Activated CD4-positive, alpha-beta T cell treated with anti-CD3 and anti-CD28 coated beads, Interleukin-2, amount 10 ng/mL, durations not matched to agents 7 days and 5 days (primary cell): ENCODE data around the gene MAPT. TPM values are rescaled to one million over a fixed set of nuclear protein-coding genes. Genes with fewer than 3 reads are reported as not detected.
"Not testable (repeated sequence)": the region's sequence is repeated elsewhere in the genome, so short reads cannot be mapped to it uniquely, and the experiment has no call there.

ENCODE experiments used
- CTCF ChIA-PET: fragments of 350-600 bp; sonication (Branson Sonifier 250); formaldehyde crosslinking; loops from one replicate; lab custom pipeline; 2021; ENCODE audit warnings: antibody characterized with exemption; lab: Charles Lee
- POLR2A ChIA-PET: fragments of 350-600 bp; sonication (Branson Sonifier 250); formaldehyde crosslinking; loops from one replicate; lab custom pipeline; 2021; ENCODE audit warnings: antibody characterized with exemption; lab: Charles Lee
- DNase-seq: peaks from one replicate; pipeline ENCODE4 v3.0.0-alpha.2; 2020
- H3K27ac Mint-ChIP-seq: one replicate; pipeline ENCODE4 v1.8.0; 2021; ENCODE audit warnings: mild to moderate bottlenecking, moderate library complexity, mixed read lengths
- H3K27me3 Mint-ChIP-seq: one replicate; pipeline ENCODE4 v1.8.0; 2021; ENCODE audit warnings: mixed read lengths
- H3K36me3 Mint-ChIP-seq: one replicate; pipeline ENCODE4 v1.8.0; 2021; ENCODE audit warnings: low read depth, mixed read lengths
- H3K4me1 Mint-ChIP-seq: one replicate; pipeline ENCODE4 v1.8.0; 2021; ENCODE audit warnings: mixed read lengths
- H3K4me3 Mint-ChIP-seq: one replicate; pipeline ENCODE4 v1.8.0; 2021; ENCODE audit warnings: mild to moderate bottlenecking, moderate library complexity, mixed read lengths
- H3K9me3 Mint-ChIP-seq: one replicate; pipeline ENCODE4 v1.8.0; 2021; ENCODE audit warnings: mixed read lengths
- total RNA-seq, 2 experiments: library from RNA; stranded (reverse); gene quantifications; one replicate each; pipeline ENCODE4 v1.2.3, GENCODE V29; 2021

Gene MAPT
- total RNA-seq, 2 experiments from 2014 or later: 0.12 to 0.46 TPM

DNA sequence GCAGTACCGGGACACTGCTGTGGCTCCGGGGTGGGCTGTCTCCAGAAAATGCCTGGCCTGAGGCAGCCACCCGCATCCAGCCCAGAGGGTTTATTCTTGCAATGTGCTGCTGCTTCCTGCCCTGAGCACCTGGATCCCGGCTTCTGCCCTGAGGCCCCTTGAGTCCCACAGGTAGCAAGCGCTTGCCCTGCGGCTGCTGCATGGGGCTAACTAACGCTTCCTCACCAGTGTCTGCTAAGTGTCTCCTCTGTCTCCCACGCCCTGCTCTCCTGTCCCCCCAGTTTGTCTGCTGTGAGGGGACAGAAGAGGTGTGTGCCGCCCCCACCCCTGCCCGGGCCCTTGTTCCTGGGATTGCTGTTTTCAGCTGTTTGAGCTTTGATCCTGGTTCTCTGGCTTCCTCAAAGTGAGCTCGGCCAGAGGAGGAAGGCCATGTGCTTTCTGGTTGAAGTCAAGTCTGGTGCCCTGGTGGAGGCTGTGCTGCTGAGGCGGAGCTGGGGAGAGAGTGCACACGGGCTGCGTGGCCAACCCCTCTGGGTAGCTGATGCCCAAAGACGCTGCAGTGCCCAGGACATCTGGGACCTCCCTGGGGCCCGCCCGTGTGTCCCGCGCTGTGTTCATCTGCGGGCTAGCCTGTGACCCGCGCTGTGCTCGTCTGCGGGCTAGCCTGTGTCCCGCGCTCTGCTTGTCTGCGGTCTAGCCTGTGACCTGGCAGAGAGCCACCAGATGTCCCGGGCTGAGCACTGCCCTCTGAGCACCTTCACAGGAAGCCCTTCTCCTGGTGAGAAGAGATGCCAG, 117.6 kb downstream of the MAPT start:
- Mint-ChIP-seq H3K4me1 (no peaks in the 10 kb centered on the region), H3K4me3 (no peak overlapping the region), H3K36me3 (no peaks in the 10 kb centered on the region), H3K27ac (no peak overlapping the region), H3K27me3 (peaks cover 2% of the 10 kb centered on the region), H3K9me3 (no peaks in the 10 kb centered on the region)
- ChIA-PET POLR2A (no interaction called here), CTCF (interaction anchor here (1.1 kb wide), 1 partner anchor 10 kb away, joined by 3 read pairs; no protein-coding TSS in a partner anchor)
- no peak for DNase-seq

DNA sequence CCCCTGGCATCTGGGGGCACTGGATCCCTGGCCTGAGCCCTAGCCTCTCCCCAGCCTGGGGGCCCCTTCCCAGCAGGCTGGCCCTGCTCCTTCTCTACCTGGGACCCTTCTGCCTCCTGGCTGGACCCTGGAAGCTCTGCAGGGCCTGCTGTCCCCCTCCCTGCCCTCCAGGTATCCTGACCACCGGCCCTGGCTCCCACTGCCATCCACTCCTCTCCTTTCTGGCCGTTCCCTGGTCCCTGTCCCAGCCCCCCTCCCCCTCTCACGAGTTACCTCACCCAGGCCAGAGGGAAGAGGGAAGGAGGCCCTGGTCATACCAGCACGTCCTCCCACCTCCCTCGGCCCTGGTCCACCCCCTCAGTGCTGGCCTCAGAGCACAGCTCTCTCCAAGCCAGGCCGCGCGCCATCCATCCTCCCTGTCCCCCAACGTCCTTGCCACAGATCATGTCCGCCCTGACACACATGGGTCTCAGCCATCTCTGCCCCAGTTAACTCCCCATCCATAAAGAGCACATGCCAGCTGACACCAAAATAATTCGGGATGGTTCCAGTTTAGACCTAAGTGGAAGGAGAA, 118.2 kb downstream of the MAPT start:
- Mint-ChIP-seq H3K27me3 (peaks cover 2% of the 10 kb centered on the region), H3K36me3 (no peaks in the 10 kb centered on the region), H3K4me3 (no peak overlapping the region), H3K9me3 (no peaks in the 10 kb centered on the region), H3K4me1 (no peaks in the 10 kb centered on the region), H3K27ac (no peak overlapping the region)
- CTCF ChIA-PET: interaction anchor here (0.9 to 2.5 kb wide), 3 partner anchors 10 to 15 kb away, joined by 3 to 8 read pairs (median 3); no protein-coding TSS in a partner anchor
- no peak for DNase-seq
- POLR2A ChIA-PET: no interaction called here

DNA sequence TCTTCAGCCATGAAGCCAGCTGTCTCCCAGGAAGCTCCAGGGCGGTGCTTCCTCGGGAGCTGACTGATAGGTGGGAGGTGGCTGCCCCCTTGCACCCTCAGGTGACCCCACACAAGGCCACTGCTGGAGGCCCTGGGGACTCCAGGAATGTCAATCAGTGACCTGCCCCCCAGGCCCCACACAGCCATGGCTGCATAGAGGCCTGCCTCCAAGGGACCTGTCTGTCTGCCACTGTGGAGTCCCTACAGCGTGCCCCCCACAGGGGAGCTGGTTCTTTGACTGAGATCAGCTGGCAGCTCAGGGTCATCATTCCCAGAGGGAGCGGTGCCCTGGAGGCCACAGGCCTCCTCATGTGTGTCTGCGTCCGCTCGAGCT, 118.8 kb downstream of the MAPT start:
- peaks cover under 1% of the 10 kb centered on the region for H3K4me1 Mint-ChIP-seq
- ChIA-PET CTCF (interaction anchor here (0.9 to 2.5 kb wide), 2 partner anchors 11 to 16 kb away, joined by 3 to 8 read pairs; no protein-coding TSS in a partner anchor), POLR2A (no interaction called here)
- H3K27me3 Mint-ChIP-seq: no peaks in the 10 kb centered on the region
- no peak overlapping the region for H3K4me3 Mint-ChIP-seq
- no peaks in the 10 kb centered on the region for H3K9me3 Mint-ChIP-seq
- no peak overlapping the region for H3K27ac Mint-ChIP-seq
- no peaks in the 10 kb centered on the region for H3K36me3 Mint-ChIP-seq
- no peak for DNase-seq

DNA sequence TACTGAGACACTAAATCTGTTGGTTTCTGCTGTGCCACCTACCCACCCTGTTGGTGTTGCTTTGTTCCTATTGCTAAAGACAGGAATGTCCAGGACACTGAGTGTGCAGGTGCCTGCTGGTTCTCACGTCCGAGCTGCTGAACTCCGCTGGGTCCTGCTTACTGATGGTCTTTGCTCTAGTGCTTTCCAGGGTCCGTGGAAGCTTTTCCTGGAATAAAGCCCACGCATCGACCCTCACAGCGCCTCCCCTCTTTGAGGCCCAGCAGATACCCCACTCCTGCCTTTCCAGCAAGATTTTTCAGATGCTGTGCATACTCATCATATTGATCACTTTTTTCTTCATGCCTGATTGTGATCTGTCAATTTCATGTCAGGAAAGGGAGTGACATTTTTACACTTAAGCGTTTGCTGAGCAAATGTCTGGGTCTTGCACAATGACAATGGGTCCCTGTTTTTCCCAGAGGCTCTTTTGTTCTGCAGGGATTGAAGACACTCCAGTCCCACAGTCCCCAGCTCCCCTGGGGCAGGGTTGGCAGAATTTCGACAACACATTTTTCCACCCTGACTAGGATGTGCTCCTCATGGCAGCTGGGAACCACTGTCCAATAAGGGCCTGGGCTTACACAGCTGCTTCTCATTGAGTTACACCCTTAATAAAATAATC, 119.3 kb downstream of the MAPT start:
- H3K27me3 Mint-ChIP-seq: no peaks in the 10 kb centered on the region
- H3K9me3 Mint-ChIP-seq: no peaks in the 10 kb centered on the region
- H3K4me1 Mint-ChIP-seq: peaks cover 6% of the 10 kb centered on the region
- no peak overlapping the region for H3K4me3 Mint-ChIP-seq
- no peak overlapping the region for H3K27ac Mint-ChIP-seq
- no peak for DNase-seq
- CTCF ChIA-PET: interaction anchor here (0.9 to 2.5 kb wide), 2 partner anchors 12 to 16 kb away, joined by 3 to 8 read pairs; no protein-coding TSS in a partner anchor
- peaks cover 1% of the 10 kb centered on the region for H3K36me3 Mint-ChIP-seq
- POLR2A ChIA-PET: no interaction called here

DNA sequence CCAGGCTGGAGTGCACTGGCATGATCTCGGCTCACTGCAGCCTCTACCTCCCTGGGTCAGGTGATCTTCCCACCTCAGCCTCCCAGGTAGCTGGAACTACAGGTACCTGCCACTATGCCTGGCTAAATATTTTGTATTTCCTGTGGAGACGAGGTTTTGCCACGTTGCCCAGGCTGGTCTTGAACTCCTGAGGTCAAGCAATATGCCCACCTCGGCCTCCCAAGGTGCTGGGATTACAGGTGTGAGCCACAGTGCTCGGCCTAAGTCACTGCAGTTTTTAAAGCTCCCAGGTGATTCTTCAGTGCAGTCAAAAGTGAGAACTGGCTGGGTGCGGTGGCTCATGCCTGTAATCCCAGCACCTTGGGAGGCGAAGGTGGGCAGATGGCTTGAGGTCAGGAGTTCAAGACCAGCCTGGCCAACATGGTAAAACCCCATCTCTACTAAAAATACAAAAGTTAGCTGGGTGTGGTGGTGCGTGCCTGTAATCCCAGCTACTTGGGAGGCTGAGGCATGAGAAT, 125.1 kb downstream of the MAPT start:
- not testable (repeated sequence) for H3K9me3 Mint-ChIP-seq, DNase-seq, H3K27me3 Mint-ChIP-seq, H3K36me3 Mint-ChIP-seq, H3K4me3 Mint-ChIP-seq
- peaks cover 24% of the 10 kb centered on the region for H3K4me1 Mint-ChIP-seq
- ChIA-PET POLR2A (interaction anchor here (0.7 kb wide), 1 partner anchor 15 kb away, joined by 5 read pairs; no protein-coding TSS in a partner anchor), CTCF (interaction anchor here (0.7 to 2.0 kb wide), 4 partner anchors 17 to 255 kb away, joined by 3 to 8 read pairs (median 4); no protein-coding TSS in a partner anchor)
- peak overlapping the region; percentile 86 for H3K27ac Mint-ChIP-seq

DNA sequence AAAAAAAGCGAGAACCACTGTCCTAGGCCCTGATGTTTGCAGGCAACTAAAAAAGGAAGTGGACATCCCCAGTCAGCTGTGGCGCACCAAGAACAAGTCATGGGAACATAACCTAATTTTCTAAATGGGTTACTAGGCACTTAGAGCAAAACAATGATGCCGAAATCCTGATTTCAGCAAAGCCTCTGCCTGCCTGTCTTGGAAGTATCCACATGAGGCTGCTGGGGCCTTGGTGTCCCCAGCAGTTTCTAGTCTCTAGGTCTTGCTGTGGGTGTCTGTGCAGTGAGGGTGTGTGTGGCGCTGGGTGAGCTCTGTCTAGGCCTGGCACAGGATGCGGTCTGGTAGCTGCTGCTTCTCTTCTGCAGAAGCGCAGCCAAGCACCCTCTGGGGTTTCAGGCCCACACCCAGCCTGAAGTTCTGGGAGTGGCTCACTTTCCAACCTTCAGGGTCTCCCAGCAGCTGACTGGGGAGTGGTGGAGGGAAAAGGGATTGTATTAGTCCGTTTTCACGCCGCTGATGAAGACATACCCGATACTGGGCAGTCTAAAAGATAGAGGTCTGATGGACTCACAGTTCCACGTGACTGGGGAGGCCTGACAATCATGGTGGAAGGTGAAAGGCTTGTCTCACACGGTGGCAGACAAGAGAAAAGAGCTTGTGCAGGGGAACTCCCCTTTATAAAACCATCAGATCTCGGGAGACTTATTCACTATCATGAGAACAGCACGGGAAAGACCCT, 125.8 kb downstream of the MAPT start:
- POLR2A ChIA-PET: interaction anchor here (0.7 kb wide), 1 partner anchor 16 kb away, joined by 5 read pairs; no protein-coding TSS in a partner anchor
- Mint-ChIP-seq H3K27ac (peak overlapping the region; percentile 86), H3K27me3 (no peaks in the 10 kb centered on the region), H3K9me3 (no peaks in the 10 kb centered on the region), H3K4me3 (no peak overlapping the region), H3K4me1 (peaks cover 24% of the 10 kb centered on the region), H3K36me3 (peaks cover 10% of the 10 kb centered on the region)
- CTCF ChIA-PET: interaction anchor here (0.7 to 2.1 kb wide), 4 partner anchors 13 to 255 kb away, joined by 3 to 8 read pairs (median 4); no protein-coding TSS in a partner anchor
- DNase-seq: peak; percentile 64

DNA sequence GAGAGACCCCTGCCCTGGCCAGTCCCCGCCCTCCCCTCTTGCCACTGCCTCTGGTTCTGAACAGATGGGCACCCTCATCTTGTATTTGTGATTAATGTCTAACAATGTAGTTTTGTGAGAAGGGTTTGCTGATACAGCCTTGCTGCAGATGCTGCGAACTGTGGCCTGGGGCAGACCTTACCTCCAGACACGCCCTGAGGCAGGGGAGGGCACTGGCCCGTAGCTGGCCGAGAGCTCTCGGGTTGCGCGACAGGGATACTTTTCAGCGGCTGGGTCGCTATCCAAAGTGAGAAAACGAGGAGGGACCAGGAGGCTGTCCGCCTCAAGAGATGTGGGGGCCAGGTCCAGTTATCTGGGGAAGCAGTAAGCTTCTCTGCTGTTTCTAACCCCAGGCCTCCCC, 126.6 kb downstream of the MAPT start:
- Mint-ChIP-seq H3K27me3 (no peaks in the 10 kb centered on the region), H3K4me1 (peaks cover 24% of the 10 kb centered on the region), H3K4me3 (no peak overlapping the region), H3K9me3 (no peaks in the 10 kb centered on the region), H3K36me3 (peaks cover 10% of the 10 kb centered on the region), H3K27ac (peak overlapping the region; percentile 86)
- ChIA-PET POLR2A (no interaction called here), CTCF (interaction anchor here (2.0 to 2.1 kb wide), 2 partner anchors 12 to 19 kb away, joined by 5 to 8 read pairs; no protein-coding TSS in a partner anchor)
- DNase-seq: no peak

DNA sequence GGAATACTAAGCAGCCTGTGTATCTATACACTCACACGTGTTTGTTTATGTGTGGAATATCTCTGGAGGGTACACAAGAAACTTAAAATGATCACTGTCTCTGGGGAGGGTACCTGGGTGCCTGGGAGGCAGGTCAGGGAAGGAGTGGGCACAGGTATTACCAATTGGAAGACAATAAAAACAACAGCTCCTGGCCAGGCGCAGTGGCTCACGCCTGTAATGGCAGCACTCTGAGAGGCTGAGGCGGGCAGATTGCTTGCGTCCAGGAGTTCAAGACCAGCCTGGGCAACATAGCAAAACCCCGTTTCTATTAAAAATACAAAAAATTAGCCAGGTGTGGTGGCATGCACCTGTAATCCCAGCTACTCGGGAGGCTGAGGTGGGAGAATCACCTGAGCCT, 129.0 kb downstream of the MAPT start:
- H3K4me3 Mint-ChIP-seq, CTCF ChIA-PET, DNase-seq, H3K27me3 Mint-ChIP-seq, POLR2A ChIA-PET, H3K27ac Mint-ChIP-seq, H3K9me3 Mint-ChIP-seq: not testable (repeated sequence)
- H3K4me1 Mint-ChIP-seq: peaks cover 27% of the 10 kb centered on the region
- H3K36me3 Mint-ChIP-seq: peaks cover 14% of the 10 kb centered on the region

DNA sequence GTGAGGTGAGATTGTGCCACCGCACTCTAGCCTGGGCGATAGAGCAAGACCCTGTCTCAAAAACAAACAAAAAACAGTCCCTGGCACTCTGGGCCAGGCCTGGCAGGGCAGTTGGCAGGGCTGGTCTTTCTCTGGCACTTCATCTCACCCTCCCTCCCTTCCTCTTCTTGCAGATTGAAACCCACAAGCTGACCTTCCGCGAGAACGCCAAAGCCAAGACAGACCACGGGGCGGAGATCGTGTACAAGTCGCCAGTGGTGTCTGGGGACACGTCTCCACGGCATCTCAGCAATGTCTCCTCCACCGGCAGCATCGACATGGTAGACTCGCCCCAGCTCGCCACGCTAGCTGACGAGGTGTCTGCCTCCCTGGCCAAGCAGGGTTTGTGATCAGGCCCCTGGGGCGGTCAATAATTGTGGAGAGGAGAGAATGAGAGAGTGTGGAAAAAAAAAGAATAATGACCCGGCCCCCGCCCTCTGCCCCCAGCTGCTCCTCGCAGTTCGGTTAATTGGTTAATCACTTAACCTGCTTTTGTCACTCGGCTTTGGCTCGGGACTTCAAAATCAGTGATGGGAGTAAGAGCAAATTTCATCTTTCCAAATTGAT, 129.5 kb downstream of the MAPT start:
- Mint-ChIP-seq H3K4me3 (no peak overlapping the region), H3K27ac (no peak overlapping the region), H3K36me3 (peaks cover 12% of the 10 kb centered on the region), H3K9me3 (no peaks in the 10 kb centered on the region), H3K27me3 (no peaks in the 10 kb centered on the region), H3K4me1 (peaks cover 24% of the 10 kb centered on the region)
- CTCF ChIA-PET: no interaction called here
- POLR2A ChIA-PET: no interaction called here
- no peak for DNase-seq

DNA sequence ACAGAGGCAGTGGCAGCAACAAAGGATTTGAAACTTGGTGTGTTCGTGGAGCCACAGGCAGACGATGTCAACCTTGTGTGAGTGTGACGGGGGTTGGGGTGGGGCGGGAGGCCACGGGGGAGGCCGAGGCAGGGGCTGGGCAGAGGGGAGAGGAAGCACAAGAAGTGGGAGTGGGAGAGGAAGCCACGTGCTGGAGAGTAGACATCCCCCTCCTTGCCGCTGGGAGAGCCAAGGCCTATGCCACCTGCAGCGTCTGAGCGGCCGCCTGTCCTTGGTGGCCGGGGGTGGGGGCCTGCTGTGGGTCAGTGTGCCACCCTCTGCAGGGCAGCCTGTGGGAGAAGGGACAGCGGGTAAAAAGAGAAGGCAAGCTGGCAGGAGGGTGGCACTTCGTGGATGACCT, 130.2 kb downstream of the MAPT start:
- no peak overlapping the region for H3K4me3 Mint-ChIP-seq
- H3K27me3 Mint-ChIP-seq: no peaks in the 10 kb centered on the region
- peaks cover 26% of the 10 kb centered on the region for H3K4me1 Mint-ChIP-seq
- ChIA-PET CTCF (no interaction called here), POLR2A (no interaction called here)
- no peaks in the 10 kb centered on the region for H3K9me3 Mint-ChIP-seq
- no peak for DNase-seq
- H3K27ac Mint-ChIP-seq: no peak overlapping the region
- H3K36me3 Mint-ChIP-seq: peaks cover 17% of the 10 kb centered on the region

DNA sequence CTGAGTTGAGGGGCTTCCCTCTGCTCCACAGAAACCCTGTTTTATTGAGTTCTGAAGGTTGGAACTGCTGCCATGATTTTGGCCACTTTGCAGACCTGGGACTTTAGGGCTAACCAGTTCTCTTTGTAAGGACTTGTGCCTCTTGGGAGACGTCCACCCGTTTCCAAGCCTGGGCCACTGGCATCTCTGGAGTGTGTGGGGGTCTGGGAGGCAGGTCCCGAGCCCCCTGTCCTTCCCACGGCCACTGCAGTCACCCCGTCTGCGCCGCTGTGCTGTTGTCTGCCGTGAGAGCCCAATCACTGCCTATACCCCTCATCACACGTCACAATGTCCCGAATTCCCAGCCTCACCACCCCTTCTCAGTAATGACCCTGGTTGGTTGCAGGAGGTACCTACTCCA, 130.7 kb downstream of the MAPT start:
- no peak overlapping the region for H3K27ac Mint-ChIP-seq

More for the DNA sequence above, 130.7 kb downstream of the MAPT start:
- H3K27me3 Mint-ChIP-seq: no peaks in the 10 kb centered on the region
- H3K36me3 Mint-ChIP-seq: peaks cover 19% of the 10 kb centered on the region
- H3K4me3 Mint-ChIP-seq: no peak overlapping the region
- ChIA-PET POLR2A (no interaction called here), CTCF (no interaction called here)
- no peaks in the 10 kb centered on the region for H3K9me3 Mint-ChIP-seq
- peaks cover 23% of the 10 kb centered on the region for H3K4me1 Mint-ChIP-seq
- DNase-seq: no peak
